ENCODE results near the gene LDLRAD4. TPM values are rescaled to one million over a fixed set of nuclear protein-coding genes. Genes with fewer than 3 reads are reported as not detected.

The LDLRAD4 gene
- total RNA-seq, 1 donor from 2014 or later, result 6.7 TPM

DNA sequence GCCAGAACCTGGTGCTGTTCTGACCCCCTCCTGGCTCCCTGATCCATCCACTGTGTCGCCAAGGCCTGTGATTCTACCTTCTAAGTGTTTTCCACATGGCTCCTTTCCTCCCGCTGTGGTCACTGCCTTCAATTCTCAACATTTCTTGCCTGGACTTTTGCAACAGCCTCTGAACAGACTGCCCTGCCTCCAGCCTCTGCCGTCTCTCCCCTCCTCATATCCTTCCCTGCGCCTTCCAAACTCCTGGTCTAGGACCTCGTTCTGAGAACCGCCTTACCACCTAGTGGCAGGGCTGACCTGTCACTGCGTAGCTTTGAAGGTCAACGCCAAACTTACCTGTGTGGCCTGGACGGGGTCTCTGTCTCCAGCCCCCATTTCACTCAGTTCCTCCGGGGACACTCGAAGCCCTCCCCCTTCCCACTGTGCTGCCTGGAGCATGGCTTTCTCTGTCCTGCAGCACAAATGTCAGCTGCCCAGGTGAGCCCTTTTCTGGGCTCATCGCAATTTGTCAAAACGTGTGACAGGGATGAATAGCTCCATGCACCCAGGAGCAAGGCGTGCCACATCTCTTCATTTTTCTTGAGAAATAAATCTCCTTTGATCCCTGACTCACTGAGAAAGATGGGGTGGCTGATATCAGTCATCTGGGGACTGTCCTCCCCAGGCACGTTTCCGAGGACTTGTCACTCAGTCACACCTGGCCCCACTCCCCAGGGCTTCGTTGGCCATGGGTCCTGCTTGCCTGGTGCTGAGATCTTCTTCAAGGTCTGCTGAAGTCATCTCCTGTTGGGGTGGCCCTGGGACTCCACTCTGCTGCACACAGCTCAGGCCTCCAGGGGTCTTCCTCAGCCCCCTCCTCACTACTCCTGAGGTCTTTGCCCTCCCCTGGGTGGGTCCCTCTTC lies 46.7 kb downstream of the LDLRAD4 start:
- DNase-seq (ENCODE audit: low read depth in 2 of 2), result no peak

DNA sequence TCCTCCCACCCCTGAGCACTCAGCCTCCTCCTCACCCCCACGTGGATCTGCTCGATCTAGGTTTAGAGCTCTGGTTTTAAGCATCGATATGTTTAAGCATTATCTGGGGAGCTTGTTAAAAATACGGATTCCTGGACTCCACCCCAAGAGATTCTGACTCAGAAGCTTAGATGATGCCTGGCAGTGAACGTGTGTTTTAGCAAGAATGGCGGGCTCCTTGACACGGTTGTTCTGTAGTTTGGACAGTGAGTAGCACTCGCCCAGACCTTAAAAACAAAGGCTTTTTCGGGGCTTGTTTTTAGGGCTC lies 47.3 kb downstream of the LDLRAD4 start:
- no peak for DNase-seq (ENCODE audit: low read depth in 2 of 2)

DNA sequence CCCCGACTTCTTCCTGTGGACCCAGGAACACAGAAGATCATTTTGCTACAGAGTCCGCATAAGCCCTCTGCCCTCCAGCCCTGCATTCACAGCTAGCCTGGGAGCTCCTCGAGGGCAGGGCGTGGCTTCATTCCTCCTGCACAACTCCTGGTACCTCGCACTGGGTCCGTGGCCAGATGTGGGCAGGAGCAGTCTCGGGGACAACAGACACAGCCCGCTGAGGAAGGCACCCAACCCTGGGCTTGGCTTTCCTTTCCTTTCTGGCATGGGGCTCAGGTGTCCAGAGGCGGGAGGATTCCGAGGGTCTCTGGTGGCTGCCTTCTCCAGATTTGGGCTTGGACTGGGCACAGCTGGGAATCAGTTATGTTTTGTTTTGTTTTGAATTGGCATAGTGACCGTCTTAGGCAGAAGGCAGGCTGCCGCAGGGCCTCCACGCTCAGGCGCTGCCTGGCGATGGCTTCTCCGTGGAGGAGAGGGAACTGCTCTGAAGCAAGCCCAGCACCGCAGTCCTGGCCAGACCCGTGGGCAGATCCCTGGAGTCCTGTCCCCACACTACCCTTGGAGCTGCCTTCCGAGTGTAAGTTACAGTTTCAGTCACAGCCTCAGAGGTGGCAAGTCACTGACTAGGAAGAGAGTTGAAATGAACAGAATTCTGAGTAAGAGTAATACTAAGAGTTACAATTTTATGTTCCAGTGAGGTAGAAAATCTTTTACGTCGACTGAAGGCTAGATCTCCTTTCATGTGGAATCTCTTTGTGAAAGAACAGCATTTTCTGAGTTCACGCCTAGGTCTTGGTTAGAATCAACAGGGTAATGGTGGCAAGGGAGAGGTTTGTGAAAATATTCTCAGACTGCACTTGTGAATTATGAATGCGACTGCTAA lies 47.9 kb downstream of the LDLRAD4 start:
- DNase-seq (ENCODE audit: low read depth in 2 of 2), result no peak

DNA sequence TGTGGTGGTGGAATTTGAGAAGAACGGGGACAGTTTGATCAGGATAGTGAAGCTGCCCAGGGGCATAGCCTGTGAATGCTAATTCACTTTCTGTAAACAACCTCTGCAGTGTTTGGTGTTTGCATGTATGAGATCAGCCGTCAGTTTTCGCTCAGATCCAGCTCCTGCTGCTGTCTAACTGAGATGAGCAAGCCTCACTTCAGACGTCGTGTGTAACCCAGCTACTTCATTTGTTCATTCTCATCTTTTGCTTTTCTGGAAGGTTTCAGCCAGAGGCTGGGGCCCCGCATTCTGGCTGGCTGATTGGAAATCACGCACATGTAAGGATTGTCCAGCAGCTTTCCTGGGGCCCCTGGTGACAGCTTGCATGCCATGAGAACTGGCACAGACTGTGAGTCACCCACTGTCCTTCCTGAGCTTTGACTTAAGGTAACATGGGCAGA lies 48.9 kb downstream of the LDLRAD4 start:
- peak in 1 of 2 donors; percentile 26 for DNase-seq (ENCODE audit: low read depth in 2 of 2)

DNA sequence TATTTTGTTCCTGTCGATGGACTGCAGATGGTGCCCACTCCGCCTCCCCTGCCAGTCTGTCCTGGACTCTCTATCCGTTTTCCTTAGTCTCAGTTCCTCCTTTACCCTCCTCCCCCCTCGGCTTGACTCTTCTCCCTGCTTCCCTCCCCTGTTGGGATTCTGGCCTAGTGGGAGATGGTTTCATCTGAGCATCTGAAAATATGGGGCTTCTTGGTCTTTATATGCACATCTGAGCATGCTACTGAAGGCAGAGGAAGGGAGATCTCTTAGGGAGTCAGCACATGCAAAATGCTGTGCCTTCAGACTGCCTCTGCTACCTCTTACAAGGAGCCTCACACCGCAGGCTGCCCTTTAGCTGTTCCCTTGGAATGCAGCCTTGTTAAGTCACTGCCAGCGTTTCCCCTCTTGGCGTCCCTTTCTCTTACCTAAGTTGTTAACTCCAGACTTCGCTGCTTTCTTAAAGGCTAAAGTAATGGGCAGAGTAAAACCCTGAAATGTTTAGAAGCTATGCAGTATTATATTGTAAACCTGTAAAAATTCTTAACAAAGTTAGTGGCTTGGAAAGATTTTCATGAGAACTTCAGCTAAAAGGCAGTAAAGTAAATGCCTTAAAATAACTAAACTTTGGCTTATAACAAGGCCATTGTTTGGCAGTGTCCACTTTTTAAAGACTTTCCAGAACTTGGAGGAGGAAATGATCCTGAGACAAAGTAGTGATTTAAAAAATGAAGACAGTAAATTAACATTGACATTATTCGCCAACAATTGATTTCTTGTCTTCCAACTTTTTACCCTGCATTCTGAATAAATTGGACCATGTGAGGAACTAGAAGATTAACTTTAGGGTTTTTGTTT lies 49.8 kb downstream of the LDLRAD4 start:
- DNase-seq (ENCODE audit: low read depth in 2 of 2), result peak in 1 of 2 donors; percentile 34

DNA sequence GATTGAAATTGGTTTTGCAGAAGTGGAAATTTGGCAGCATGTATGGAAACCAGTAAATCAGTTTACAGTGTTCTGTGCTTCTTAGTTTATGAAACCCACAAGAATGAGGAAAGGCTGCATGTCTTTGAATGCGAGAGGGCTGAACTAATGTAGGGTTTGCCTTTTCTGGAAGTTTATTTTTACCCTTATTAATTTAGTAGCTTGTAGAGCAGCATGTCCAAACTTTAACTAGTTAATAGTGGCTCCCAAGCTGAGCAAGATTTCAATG lies 50.4 kb downstream of the LDLRAD4 start:
- DNase-seq (ENCODE audit: low read depth in 2 of 2), result no peak

DNA sequence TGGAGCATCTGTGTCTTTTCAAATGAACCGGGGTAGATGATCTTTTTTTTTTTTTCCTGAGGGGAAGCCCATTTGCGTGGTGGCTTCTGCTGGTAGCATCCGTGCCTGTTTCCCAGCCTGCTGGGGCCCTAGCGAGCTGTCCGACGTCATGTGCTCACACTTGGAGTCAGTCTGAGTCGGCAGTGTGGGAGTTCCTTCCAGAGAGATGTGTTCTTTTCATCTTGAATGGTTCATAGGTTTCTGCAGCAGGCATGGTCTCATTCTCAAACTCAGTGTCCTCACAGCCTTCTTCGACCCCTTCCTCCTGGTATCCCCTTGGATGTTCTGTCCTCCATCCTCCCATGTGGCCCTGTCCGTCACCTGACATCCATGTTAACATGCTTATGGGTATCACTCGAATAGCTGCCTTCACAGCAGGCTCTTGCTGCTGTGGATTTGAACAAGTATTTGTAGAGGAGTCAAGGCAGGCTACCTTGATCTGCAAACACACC lies 51.0 kb downstream of the LDLRAD4 start:
- no peak for DNase-seq (ENCODE audit: low read depth in 2 of 2)

DNA sequence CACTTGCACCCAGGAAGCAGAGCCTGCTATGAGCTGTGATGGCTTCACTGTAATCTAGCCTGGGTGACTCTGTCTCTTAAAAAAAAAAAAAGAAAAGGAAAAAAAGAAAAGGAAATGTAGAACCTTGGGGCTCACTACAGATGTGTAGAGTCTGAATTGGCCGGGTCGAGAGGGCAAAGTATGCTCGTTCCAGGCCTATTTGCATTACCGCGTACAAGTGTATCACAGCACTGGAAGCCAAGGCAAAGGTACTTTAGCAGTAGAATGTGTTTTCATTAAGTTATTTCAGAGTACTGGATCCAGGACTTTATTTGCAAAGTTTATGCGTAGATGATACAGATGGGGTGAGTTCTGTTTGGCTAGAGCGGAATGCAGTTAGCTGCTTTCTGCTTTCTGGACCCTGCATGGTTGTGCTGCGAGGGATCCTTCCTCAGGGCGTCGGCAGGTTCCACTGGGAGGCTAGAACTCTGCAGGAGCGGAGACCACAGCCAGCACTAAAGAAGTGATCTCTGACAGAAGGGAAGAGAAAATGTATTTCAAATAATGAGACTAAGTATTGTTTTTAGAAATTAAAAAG lies 51.8 kb downstream of the LDLRAD4 start:
- no peak for DNase-seq (ENCODE audit: low read depth in 2 of 2)

DNA sequence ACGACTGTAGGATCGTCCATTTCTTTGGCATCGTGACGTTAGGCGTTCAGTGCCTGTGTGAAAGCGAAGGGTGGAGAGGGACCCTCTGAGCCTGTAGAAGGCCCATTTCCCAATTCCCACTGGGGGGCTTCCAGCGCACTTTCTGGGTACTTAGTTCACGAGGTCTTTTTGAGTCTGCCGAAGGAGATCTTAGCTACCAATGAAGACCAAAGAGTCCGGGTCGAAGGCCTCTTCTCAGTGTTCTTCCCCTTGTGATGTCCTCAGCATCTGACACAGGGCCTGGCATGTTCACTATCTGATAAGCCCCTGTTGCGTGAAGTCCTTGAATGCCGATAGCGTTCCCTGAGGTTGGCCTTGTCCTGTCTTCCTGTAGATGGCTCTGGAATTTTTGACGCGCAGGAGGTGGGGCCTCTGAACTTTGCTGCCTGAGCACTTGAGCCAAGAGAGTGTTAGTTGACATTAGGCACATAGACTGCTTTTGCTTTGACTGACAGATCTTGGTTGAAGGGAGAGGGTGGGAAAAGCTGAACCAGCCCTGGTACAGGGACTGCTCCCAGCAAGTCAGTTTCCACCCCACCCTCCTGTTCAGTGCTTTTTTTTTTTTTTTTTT lies 52.8 kb downstream of the LDLRAD4 start:
- no peak for DNase-seq (ENCODE audit: low read depth in 2 of 2)

DNA sequence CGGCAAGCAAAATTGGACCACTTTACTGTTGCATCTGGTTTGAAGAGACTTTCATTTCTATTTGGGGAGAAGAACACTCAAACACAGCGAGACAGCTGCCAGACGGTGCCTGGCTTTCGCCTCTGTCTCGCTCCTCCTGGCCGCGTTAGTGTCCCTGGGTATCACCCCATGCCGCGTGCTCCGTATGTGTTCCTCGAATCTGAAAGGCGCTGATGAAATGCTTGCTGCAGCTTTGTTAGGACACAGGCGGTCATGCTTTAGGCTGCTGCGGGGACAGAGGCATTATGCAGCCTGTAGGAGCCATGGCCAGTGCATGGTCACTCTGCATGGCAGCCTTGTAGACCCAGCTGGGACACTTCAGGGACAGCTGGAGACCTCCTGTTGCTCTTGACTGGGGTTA lies 53.9 kb downstream of the LDLRAD4 start:
- DNase-seq (ENCODE audit: low read depth in 2 of 2), result no peak

DNA sequence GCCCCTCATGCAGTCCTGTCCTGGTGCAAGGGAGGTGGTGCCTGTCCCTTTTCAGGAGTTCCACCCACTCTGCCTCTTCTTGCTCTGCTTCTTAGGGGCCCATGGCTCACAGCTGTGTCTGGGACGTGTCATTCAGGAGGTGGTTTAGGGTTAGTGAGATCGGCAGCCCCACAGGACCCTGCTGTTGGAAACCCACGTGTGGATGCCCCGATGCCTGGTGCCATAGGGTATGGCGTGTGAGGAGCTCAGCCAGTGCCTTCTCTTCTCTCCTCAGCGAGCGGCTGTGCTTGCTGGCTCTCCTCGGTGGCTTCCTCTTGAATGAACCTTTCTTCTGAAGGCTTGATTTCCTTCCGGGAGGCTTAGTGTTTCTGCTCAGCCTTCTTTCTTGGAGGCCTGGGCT lies 55.2 kb downstream of the LDLRAD4 start:
- DNase-seq (ENCODE audit: low read depth in 2 of 2), result no peak

DNA sequence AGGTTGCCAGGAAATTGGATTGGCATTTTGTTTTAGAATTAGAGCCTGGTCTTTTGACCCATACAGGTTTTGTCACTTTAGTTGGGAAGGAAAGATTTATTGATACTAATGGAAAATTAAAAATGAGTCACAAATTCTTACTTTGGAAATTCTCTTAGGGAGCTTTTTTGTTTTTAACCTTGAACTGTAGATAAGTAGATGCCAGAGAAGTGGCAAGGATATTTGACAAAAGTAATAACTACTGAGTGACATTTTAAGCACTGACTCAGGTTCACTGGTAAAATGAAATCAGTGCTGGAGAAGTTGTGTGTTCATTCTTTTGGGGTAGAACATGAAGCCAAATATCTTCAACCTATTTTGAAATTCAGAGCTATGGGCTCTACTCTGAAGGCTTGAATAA lies 56.5 kb downstream of the LDLRAD4 start:
- DNase-seq (ENCODE audit: low read depth in 2 of 2), result no peak

DNA sequence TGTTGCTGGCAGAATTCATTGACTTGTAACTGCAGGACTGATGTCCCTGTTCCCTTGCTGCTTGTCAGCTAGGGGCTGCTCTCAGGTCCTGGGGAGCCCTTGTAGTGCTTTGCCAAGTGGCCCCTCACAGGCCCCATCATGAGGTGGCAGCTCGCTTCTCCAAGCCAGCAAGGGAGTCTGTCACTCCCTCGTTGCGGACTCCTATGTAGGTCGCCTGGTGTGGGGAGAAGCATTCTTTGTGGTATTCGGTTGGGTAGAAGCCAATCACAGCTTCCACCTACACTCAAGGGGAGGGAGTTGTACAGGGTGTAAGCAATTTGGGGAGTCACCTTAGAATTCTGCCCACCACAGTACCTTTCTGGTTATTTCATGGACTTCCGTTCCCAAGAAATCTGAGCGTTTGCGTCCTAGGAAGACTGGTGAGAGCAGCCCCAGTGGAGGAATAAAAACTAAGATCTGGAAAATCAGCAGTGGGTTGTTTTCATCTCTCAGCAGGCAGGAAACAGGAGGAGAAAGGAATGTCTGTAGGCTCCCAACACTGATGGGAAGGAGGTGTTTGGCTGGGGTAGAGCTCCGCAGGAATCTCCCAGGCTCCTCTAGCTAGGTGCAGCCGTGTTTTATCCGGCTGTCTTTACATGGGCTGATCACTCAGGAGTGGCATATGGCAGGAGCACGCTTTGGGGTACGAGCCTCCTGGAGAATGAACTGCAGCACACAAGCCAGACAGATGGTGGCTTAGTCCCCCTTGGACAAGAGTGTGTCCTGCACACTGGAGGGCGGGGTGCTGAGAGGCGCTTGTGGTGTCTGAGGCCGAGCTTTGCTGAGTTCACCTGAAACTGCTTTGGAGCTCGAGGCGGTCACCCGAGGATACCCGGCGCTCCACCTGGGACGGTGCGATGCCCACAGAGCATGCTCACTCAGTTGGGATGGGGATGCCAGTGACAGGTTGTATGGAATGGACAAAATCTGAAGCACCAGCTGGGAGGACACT lies 58.3 kb downstream of the LDLRAD4 start:
- DNase-seq (ENCODE audit: low read depth in 2 of 2), result peak in 1 of 2 donors; percentile 65

DNA sequence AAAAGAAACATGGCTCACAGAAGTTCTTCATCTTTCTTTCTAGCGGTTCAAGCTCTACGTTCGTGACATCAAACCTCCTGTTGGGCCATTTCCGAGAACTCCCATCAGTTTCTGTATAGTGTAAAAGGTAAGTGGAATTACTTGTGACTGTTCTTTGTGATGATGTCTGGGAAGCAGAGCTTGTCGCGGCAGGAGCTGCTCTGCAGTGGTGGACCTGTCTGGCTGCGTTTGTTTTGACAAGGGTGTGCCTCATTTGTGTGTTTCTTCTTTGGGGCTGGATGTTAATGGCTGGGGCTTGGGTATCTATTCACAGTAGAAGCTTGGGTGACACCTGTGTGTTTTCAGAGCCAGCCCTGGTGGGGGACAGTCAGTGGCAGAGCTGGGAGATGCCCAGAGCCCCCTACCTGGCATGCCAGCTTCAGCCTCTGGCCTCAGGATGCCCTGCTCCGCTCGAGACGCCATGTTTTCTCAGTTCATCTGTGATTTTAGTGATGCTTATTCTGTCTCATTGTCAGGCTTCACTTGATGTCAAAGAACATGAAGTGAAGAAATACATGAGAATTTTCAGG lies 59.6 kb downstream of the LDLRAD4 start:
- DNase-seq (ENCODE audit: low read depth in 2 of 2), result no peak

DNA sequence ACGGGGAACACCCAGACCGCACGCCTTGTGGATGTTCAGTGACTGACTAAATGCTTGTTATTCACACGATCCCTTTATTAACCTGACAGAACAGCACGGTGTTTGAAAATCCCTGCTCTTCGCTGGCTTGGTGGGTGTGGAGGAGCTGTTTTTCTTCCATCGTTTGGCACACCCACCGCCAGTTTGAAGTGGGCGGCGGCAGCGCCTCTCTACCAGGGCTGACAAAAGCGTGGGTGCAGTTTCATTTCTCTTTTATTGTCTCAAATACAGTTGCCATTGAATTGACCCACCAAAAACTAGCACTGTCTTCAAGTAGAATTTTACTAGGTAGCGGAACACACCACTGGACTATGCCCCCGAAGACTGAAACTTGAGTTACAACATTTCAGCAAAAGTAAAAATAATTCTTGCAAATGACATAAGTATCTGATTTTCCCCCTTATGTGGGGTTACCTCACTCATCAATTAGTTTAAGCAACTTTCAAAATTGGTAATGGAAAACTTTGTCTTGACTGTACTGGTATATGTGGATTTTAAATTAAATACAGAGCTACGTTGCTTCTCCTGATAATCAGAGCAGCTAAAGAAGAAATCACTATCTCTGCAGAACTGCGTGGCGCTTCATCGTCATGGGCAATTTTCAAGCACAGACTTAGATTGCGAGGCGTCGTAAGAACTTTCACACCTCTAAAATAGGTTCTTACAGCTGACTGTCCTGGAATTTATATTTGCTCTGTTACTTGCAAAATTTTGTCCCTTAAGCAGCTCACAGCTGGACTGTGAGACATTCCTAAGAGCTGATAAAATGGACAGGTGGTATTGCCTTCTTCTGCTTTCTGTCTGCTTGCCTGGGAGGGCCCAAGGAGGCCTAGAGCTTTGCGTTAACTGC lies 60.9 kb downstream of the LDLRAD4 start:
- DNase-seq (ENCODE audit: low read depth in 2 of 2), result no peak

DNA sequence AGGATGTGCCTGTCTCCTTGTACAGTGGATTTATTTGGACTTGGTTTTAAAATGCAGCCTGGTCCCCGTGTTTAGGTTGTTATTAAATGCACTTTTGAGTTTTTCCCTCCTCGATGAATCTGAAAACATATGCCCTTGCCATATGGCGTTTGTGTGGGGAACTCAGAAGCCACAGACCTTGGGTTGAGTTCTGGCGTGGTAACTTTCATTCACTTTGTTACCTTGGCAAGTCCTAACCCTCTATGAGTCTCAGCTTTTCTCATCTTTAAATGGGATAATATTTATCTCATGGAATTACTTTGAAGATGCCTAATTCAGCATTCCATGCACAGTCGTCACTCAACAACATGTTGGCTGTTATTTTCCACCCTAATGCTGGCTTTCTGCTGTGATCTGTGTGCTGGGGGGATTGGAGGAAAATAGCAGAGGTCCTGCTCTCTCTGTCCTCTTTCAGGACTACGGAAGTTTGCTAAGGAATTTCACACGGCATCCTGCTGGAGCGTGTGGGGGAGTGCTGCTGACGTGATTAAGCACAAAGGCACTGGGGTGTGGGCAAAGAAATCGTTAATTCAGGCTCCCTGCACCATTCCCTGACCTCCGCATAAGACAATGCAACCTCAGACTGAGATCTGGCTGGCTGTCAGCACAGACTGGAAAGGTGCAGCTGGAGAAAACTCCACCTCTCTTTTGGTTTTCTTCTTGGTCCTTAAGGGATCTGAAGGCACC lies 61.7 kb downstream of the LDLRAD4 start:
- peak in 1 of 2 donors; percentile 62 for DNase-seq (ENCODE audit: low read depth in 2 of 2)

DNA sequence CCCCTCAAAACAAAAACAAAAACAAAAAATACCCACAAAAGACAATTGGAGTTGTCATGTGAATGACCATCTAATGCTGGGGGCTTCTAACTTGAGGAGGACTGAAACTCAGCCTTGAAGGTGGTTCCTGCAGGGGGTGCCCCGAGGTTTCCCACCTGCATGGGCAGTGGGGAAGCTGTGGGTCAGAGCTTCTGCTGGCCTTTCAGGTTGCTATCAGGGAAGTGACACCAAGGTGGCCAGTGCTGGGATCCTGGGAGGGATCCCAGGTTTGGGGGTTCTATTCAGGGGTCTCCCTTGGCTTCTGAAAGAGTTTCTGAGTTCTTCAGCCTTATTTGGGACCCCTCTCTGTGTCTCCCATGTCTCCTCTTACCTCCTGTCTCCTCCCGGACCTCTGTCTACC lies 62.8 kb downstream of the LDLRAD4 start:
- no peak for DNase-seq (ENCODE audit: low read depth in 2 of 2)

DNA sequence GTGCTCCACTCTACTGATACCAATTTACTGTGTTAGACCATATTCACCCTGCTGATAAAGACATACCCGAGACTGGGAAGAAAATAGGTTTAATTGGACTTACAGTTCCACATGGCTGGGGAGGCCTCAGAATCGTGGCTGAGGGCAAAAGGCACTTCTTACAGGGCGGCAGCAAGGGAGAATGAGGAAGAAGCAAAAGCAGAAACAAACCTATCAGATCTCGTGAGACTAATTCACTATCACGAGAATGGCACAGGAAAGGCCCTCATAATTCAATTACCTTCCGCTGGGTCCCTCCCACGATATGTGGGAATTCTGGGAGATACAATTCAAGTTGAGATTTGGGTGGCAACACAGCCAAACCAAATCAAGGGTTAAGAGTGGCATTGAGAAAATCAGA lies 65.2 kb downstream of the LDLRAD4 start:
- DNase-seq (ENCODE audit: low read depth in 2 of 2), result no peak
